A673 (cell line): ENCODE data around the gene AQP3. TPM values are rescaled to one million over a fixed set of nuclear protein-coding genes. Genes with fewer than 3 reads are reported as not detected.
A peak's percentile ranks its signal among the peaks of the same experiment; 100 is the strongest.

Experiments
- microRNA-seq: library from miRNA; unstranded; fragments of <30 nt; microRNA quantifications from one replicate; pipeline ENCODE4 v1.2.0, GENCODE V29; 2021
- total RNA-seq: library from RNA; stranded (reverse); gene quantifications from 2 replicates; pipeline ENCODE4 v1.2.3, GENCODE V29; 2021

AQP3 gene
- total RNA-seq, 1 experiment from 2014 or later: 0.43 TPM

Small RNAs within 50 kb of the gene (microRNA-seq; reads per million reads assigned to microRNA genes)
- gene MIR6851: 5.1 reads per million, percentile 17 among the genes with 10 or more reads in this experiment

Other genes starting within 250 kb of the AQP3 start
- not detected in 2 replicates for gene SPINK4, start 207.4 kb downstream of the AQP3 start, total RNA-seq
- gene BAG1, start 182.9 kb downstream of the AQP3 start, total RNA-seq: 48.4 and 52.7 TPM in 2 replicates
- 74.4 and 74.6 TPM in 2 replicates for gene CHMP5, start 182.5 kb downstream of the AQP3 start, total RNA-seq
- 36.3 and 40.0 TPM in 2 replicates for gene NFX1, start 157.1 kb downstream of the AQP3 start, total RNA-seq
- not detected in 2 replicates for gene AQP7, start 45.0 kb downstream of the AQP3 start, total RNA-seq
- gene NOL6, start 26.3 kb upstream of the AQP3 start, total RNA-seq: 36.3 and 49.6 TPM in 2 replicates
- gene ANKRD18B, start 76.7 kb upstream of the AQP3 start, total RNA-seq: not detected in 2 replicates